C4-2B (cell line): ENCODE results near the gene RIPOR2.

Source experiments
- CTCF ChIP-seq: fragments of 450-650 bp; conservative IDR thresholded peaks from 2 replicates; pipeline ENCODE4 v1.5.1; 2017; ENCODE audit warnings: mild to moderate bottlenecking
- ZFX ChIP-seq: fragments of 450-650 bp; IDR thresholded peaks from 2 replicates; pipeline ENCODE4 v1.6.1; 2017

GRCh38 chr6:24880451-24880850 is 55.3 kb downstream of the RIPOR2 start:
- TF ChIP-seq CTCF (no peak), ZFX (no peak)
